Fibroblast of the conjunctiva (primary cell): Measurements from ENCODE around the gene LPP.

Experiments
- DNase-seq: peaks from one replicate; pipeline ENCODE4 v3.0.0-alpha.2; 2010; ENCODE audit warnings: low read depth

LPP gene

GRCh38 chr3:188707381-188708288 is 553.7 kb downstream of the LPP start:
- no peak for DNase-seq

- DNase-seq = no peak
Observed at GRCh38 chr3:188711881-188712247, 557.9 kb downstream of the LPP start.

- peak; percentile 66 for DNase-seq
Observed at GRCh38 chr3:188712248-188712924, 558.4 kb downstream of the LPP start.

- no peak for DNase-seq
Observed at GRCh38 chr3:188712991-188713390, 559.0 kb downstream of the LPP start.

GRCh38 chr3:188719545-188719944 is 565.6 kb downstream of the LPP start:
- no peak for DNase-seq

- no peak for DNase-seq
Observed at GRCh38 chr3:188720215-188720614, 566.3 kb downstream of the LPP start.

- DNase-seq = no peak
Observed at GRCh38 chr3:188720636-188721035, 566.7 kb downstream of the LPP start.

GRCh38 chr3:188721312-188721711 is 567.4 kb downstream of the LPP start:
- no peak for DNase-seq

- DNase-seq = no peak
Observed at GRCh38 chr3:188721990-188722389, 568.0 kb downstream of the LPP start.

- no peak for DNase-seq
Observed at GRCh38 chr3:188722963-188723362, 569.0 kb downstream of the LPP start.

- no peak for DNase-seq
Observed at GRCh38 chr3:188727052-188727451, 573.1 kb downstream of the LPP start.

GRCh38 chr3:188728371-188728896 is 574.5 kb downstream of the LPP start:
- no peak for DNase-seq

- DNase-seq = no peak
Observed at GRCh38 chr3:188729422-188729821, 575.5 kb downstream of the LPP start.

- no peak for DNase-seq
Observed at GRCh38 chr3:188734395-188734794, 580.4 kb downstream of the LPP start.

GRCh38 chr3:188739511-188739910 is 585.6 kb downstream of the LPP start:
- DNase-seq = no peak

- DNase-seq = no peak
Observed at GRCh38 chr3:188740010-188740409, 586.1 kb downstream of the LPP start.

- DNase-seq = no peak
Observed at GRCh38 chr3:188742755-188743550, 589.0 kb downstream of the LPP start.

GRCh38 chr3:188744166-188744565 is 590.2 kb downstream of the LPP start:
- DNase-seq = no peak

- no peak for DNase-seq
Observed at GRCh38 chr3:188745031-188745430, 591.1 kb downstream of the LPP start.

GRCh38 chr3:188746291-188746783 is 592.4 kb downstream of the LPP start:
- DNase-seq = no peak

- peak; percentile 41 for DNase-seq
Observed at GRCh38 chr3:188747489-188747888, 593.5 kb downstream of the LPP start.

- no peak for DNase-seq
Observed at GRCh38 chr3:188749010-188749617, 595.2 kb downstream of the LPP start.
